PC-3 (cell line): ENCODE measurements around the gene SUSD4. TPM values are rescaled to one million over a fixed set of nuclear protein-coding genes. Genes with fewer than 3 reads are reported as not detected.

ENCODE experiments used
- ATAC-seq: fragments of 200-7000 bp; cut with Tn5 transposase; 2 replicates; pipeline ENCODE4 v1.9.1; 2020; ENCODE audit warnings: mild to moderate bottlenecking, moderate library complexity
- BruUV-seq: library from RNA; stranded (reverse); fragments of 400-500 nt; replicated peaks from 2 replicates; lab custom pipeline; 2021; lab: Mats Ljungman, UMichigan
- CTCF ChIA-PET: fragments of 300-600 bp; sonication (Branson Sonifier 250); formaldehyde crosslinking; loops from one replicate; lab custom pipeline; 2022; ENCODE audit warnings: antibody characterized with exemption; lab: Charles Lee
- POLR2A ChIA-PET: fragments of 300-600 bp; sonication (Branson Sonifier 250); formaldehyde crosslinking; loops from one replicate; lab custom pipeline; 2022; ENCODE audit warnings: antibody characterized with exemption; ENCODE audit not compliant: unreplicated experiment; lab: Charles Lee
- DNase-seq: peaks from one replicate; pipeline ENCODE4 v3.0.0-alpha.2; 2015
- H2AFZ ChIP-seq: fragments of 300-600 bp; sonication (generic); 2 replicates; pipeline ENCODE4 v1.6.0; 2016; ENCODE audit warnings: antibody characterized with exemption, low read length
- H3F3A ChIP-seq: fragments of 300-600 bp; sonication (generic); one replicate; pipeline ENCODE4 v1.6.0; 2017; ENCODE audit warnings: antibody characterized with exemption, low read length, control low read depth, mild to moderate bottlenecking; ENCODE audit not compliant: unreplicated experiment
- H3K27ac ChIP-seq: fragments of 300-600 bp; sonication (generic); 2 replicates; pipeline ENCODE4 v1.5.1; 2016; ENCODE audit warnings: mild to moderate bottlenecking, low read length
- H3K27me3 ChIP-seq: fragments of 300-600 bp; sonication (generic); 2 replicates; pipeline ENCODE4 v1.6.1; 2016; ENCODE audit warnings: low read length, mixed read lengths
- H3K36me3 ChIP-seq: fragments of 300-600 bp; sonication (generic); 2 replicates; pipeline ENCODE4 v1.6.1; 2016; ENCODE audit warnings: low read depth, mixed run types, low read length, mixed read lengths
- H3K4me1 ChIP-seq: fragments of 300-600 bp; sonication (generic); 2 replicates; pipeline ENCODE4 v1.5.1; 2016; ENCODE audit warnings: low read length; ENCODE audit not compliant: insufficient read depth
- H3K4me2 ChIP-seq: fragments of 300-600 bp; sonication (generic); 2 replicates; pipeline ENCODE4 v1.6.0; 2016; ENCODE audit warnings: low read length
- H3K4me3 ChIP-seq: fragments of 300-600 bp; sonication (generic); 2 replicates; pipeline ENCODE4 v1.5.1; 2016; ENCODE audit warnings: mild to moderate bottlenecking, low read length, mixed read lengths
- H3K79me2 ChIP-seq: fragments of 300-600 bp; sonication (generic); 2 replicates; pipeline ENCODE4 v1.6.1; 2017; ENCODE audit warnings: low read length, mixed read lengths
- H3K9ac ChIP-seq: fragments of 300-600 bp; sonication (generic); 2 replicates; pipeline ENCODE4 v1.6.0; 2016; ENCODE audit warnings: mild to moderate bottlenecking, low read length
- H3K9me2 ChIP-seq: fragments of 300-600 bp; sonication (generic); replicated peaks from 2 replicates; pipeline ENCODE4 v1.6.1; 2016; ENCODE audit warnings: mixed run types, low read length, mixed read lengths
- H3K9me3 ChIP-seq: fragments of 300-600 bp; sonication (generic); 2 replicates; pipeline ENCODE4 v1.6.1; 2016; ENCODE audit warnings: low read length, mixed read lengths
- H4K20me1 ChIP-seq: fragments of 300-600 bp; sonication (generic); 2 replicates; pipeline ENCODE4 v1.6.1; 2016; ENCODE audit warnings: low read length, mixed read lengths
- EZH2 ChIP-seq: fragments of 300-600 bp; sonication (generic); IDR thresholded peaks from one replicate; pipeline ENCODE4 v1.6.1; 2017; ENCODE audit warnings: antibody characterized with exemption, mild to moderate bottlenecking, low read length; ENCODE audit not compliant: unreplicated experiment
- EZH2phosphoT487 ChIP-seq: fragments of 300-600 bp; sonication (generic); IDR thresholded peaks from 2 replicates; pipeline ENCODE4 v1.6.1; 2018; ENCODE audit warnings: mild to moderate bottlenecking, antibody characterized with exemption, low read length, borderline replicate concordance
- intact Hi-C: fragments of 100-400 bp; cut with micrococcal nuclease; formaldehyde crosslinking; loops from 2 replicates; pipeline ENCODE4 v1.9.0; 2023
- total RNA-seq: library from RNA; depleted of rRNA; stranded (reverse); fragments of >200 nt; gene quantifications from 2 replicates; pipeline ENCODE4 v1.2.3, GENCODE V29; 2014
- TF ChIP-seq, protein P1 (sequence below): fragments of 300-600 bp; sonication (generic); conservative IDR thresholded peaks from 2 replicates; pipeline ENCODE4 v1.5.1; 2017; ENCODE audit warnings: antibody characterized with exemption, low read depth, mild to moderate bottlenecking, low read length

The SUSD4 gene
- total RNA-seq, 1 experiment from 2014 or later = 5.2 TPM

DNA sequence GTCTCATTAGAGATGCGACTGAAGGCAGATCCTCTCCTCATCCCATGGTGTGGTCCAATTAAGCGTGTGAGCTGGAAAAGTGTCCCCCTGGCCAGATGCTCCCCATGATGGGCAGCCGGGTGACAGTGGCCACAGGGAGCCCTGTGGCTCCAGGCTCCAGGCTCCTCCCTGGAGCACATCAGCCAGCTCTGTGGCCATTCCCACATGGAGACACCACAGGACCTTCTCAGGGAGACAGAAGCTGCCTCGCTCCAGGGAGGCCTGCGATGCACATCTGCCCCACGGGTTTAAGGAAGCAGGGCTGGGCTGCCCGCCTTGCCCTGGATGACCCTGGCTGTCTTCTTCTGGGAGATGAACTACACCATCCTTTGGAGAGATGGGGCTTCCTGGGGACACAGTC, 121.0 kb downstream of the SUSD4 start:
- no peak overlapping the region for H3K4me3 ChIP-seq
- H3K4me2 ChIP-seq = no peak overlapping the region
- ATAC-seq = no peak
- ChIA-PET POLR2A (no interaction called here), CTCF (no interaction called here)
- peaks cover 11% of the 10 kb centered on the region; the same call in 1 of the 2 replicates for H3K27me3 ChIP-seq
- H4K20me1 ChIP-seq = no peaks in the 10 kb centered on the region
- no peaks in the 10 kb centered on the region for H3K36me3 ChIP-seq
- no peak overlapping the region for H2AFZ ChIP-seq
- no peak for DNase-seq
- intact Hi-C loops = no loop called here
- no peaks in the 10 kb centered on the region for H3K79me2 ChIP-seq
- BruUV-seq = no TSS peak
- H3K9me2 ChIP-seq = no peaks in the 10 kb centered on the region
- TF ChIP-seq EZH2 (no peak), EZH2phosphoT487 (no peak)
- TF ChIP-seq, protein P1, sequence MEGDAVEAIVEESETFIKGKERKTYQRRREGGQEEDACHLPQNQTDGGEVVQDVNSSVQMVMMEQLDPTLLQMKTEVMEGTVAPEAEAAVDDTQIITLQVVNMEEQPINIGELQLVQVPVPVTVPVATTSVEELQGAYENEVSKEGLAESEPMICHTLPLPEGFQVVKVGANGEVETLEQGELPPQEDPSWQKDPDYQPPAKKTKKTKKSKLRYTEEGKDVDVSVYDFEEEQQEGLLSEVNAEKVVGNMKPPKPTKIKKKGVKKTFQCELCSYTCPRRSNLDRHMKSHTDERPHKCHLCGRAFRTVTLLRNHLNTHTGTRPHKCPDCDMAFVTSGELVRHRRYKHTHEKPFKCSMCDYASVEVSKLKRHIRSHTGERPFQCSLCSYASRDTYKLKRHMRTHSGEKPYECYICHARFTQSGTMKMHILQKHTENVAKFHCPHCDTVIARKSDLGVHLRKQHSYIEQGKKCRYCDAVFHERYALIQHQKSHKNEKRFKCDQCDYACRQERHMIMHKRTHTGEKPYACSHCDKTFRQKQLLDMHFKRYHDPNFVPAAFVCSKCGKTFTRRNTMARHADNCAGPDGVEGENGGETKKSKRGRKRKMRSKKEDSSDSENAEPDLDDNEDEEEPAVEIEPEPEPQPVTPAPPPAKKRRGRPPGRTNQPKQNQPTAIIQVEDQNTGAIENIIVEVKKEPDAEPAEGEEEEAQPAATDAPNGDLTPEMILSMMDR = no peak
- H3F3A ChIP-seq = no peaks in the 10 kb centered on the region
- no peaks in the 10 kb centered on the region for H3K4me1 ChIP-seq
- no peak overlapping the region for H3K27ac ChIP-seq
- no peaks in the 10 kb centered on the region for H3K9me3 ChIP-seq
- no peak overlapping the region for H3K9ac ChIP-seq

DNA sequence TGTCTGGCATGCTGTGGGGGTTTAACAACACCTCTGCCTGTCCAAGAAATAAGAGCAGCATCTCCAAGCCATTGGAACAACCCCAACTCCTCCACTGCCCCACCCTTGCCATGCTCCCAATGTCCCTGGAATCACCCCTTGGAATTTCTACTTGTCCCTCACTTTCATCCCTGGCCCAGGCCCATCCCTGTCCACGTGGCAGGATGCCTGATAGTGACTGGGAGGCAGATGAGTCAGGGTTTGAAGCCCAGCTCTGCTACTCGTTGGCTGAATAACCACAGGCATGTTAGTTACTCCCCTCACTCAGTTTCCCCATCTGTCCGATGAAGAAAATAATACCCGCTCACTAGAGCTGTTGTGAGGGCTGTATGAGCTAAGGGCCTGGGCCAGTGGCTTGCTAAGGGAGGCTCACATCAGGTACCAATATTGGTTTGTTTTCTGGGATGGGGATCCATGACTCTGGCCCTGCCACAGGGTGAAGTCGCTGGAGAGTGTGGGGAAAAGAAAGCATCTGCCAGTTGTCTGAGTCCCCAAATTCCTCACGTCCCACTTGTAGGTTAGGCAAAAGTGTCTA, 121.5 kb downstream of the SUSD4 start:
- Histone ChIP-seq H2AFZ (no peak overlapping the region), H3K4me2 (no peak overlapping the region), H3K9me2 (no peaks in the 10 kb centered on the region), H3K4me1 (no peaks in the 10 kb centered on the region), H3K9me3 (peaks cover 1% of the 10 kb centered on the region; the same call in 1 of the 2 replicates), H3K79me2 (no peaks in the 10 kb centered on the region), H3K4me3 (no peak overlapping the region), H3K36me3 (no peaks in the 10 kb centered on the region), H3K27ac (no peak overlapping the region), H3F3A (no peaks in the 10 kb centered on the region), H3K27me3 (peaks cover 8% of the 10 kb centered on the region; the same call in 1 of the 2 replicates), H3K9ac (no peak overlapping the region), H4K20me1 (no peaks in the 10 kb centered on the region)
- ChIA-PET CTCF (no interaction called here), POLR2A (no interaction called here)
- no peak for TF ChIP-seq EZH2
- TF ChIP-seq, protein P1 = no peak
- no peak for TF ChIP-seq EZH2phosphoT487
- BruUV-seq = no TSS peak
- DNase-seq (no peak), ATAC-seq (no peak)
- intact Hi-C loops = no loop called here

DNA sequence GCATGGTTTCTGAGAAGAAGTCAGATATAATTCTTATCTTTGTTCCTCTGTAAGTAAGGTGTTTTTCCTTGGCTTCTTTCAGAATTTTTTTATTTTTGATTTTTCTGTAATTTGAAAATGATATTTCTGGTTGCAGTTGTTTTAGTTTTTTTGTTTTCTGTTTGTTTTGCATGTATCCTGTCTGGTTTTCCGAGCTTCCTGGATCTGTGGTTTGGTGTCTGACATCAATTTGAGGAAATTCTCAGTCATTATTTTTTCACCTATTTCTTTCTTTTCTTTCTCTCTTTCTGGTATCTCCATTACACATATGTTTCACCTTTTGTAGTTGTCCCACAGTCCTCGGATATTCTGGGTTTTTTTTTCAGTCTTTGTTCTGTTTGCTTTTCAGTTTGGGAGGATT, 123.9 kb downstream of the SUSD4 start:
- DNase-seq (no peak), ATAC-seq (no peak)
- POLR2A ChIA-PET = no interaction called here
- H3K4me3 ChIP-seq = no peak overlapping the region
- no peaks in the 10 kb centered on the region for H3K79me2 ChIP-seq
- no peaks in the 10 kb centered on the region for H3K36me3 ChIP-seq
- H3K4me2 ChIP-seq = no peak overlapping the region
- H3K9me3 ChIP-seq = peaks cover 15% of the 10 kb centered on the region
- no TSS peak for BruUV-seq
- no peak overlapping the region for H2AFZ ChIP-seq
- intact Hi-C loops = no loop called here
- no peaks in the 10 kb centered on the region for H3K27me3 ChIP-seq
- H3K4me1 ChIP-seq = no peaks in the 10 kb centered on the region
- no peak overlapping the region for H3K27ac ChIP-seq
- TF ChIP-seq EZH2 = no peak
- TF ChIP-seq, protein P1 = no peak
- CTCF ChIA-PET = no interaction called here
- no peaks in the 10 kb centered on the region for H3F3A ChIP-seq
- no peaks in the 10 kb centered on the region for H3K9me2 ChIP-seq
- no peaks in the 10 kb centered on the region for H4K20me1 ChIP-seq
- H3K9ac ChIP-seq = no peak overlapping the region
